Head of caudate nucleus (tissue), 42 donors: ENCODE results near the gene ZBTB40.

Experiments used
- DNase-seq, 42 donors: peaks; one replicate each; pipeline versions ENCODE4 v3.0.0 to v3.0.0-alpha.2; 2020 to 2021; ENCODE audit warnings: mixed read lengths in 7 of 42
- intact Hi-C: fragments of 100-400 bp; cut with DNase I; formaldehyde crosslinking; loops from one replicate; pipeline ENCODE4 v1.15.0; 2022

ZBTB40 gene

DNA sequence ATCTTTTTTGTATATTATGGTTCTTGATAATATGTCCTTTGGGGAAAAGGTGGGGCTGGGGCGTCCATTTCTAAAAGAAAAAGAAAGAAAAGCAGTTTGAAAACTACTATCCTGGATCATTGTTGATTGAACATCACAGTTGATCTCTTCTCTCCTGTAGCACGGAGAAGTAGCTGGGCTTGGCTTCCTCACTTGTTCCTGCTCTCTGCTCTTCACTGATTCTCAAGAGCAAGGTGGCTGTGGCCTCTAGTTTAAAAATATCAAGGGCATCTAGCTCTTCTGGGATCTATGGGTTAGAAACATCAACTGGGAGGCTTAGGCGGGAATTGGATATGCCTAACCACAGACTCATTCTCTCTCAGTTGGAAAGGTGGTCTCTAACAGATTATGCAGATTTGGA, 73.6 kb downstream of the ZBTB40 start:
- no peak for DNase-seq
- intact Hi-C loops, result no loop called here

DNA sequence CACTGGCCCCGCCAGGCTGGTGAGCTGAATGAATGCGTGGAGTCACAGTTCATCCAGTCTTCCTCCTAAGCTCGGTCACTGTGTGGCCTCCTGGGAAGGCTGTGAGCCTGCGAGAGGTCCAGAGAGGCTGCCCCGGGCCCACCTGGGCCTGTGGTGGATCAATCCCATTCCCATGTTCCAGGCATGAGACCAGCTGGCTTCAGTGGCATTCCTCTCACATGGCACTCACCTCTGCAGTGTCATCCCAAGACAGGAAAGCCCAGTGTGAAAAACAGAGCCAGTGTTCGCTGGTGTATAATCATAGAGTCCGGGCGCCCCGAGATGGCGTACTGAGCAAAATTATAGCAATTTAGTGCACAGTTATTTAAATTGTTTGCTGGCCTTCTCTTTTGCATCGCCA, 74.0 kb downstream of the ZBTB40 start:
- intact Hi-C loops, result no loop called here
- DNase-seq, result no peak

DNA sequence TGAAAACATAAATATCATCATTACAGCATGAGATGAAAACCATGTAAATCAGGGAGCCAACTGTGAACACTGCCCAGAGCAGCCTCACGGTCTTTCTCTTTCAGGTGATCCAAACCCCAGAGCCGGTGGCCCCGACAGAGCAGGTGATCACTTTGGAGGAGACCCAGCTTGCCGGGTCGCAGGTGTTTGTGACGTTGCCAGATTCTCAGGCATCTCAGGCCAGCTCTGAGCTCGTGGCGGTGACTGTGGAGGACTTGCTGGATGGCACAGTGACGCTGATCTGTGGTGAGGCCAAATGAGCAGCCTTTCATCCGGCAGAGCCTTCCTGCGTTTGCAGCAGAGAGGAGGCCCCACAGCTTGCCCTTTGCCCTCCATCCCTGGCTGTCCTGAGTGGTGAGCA, 74.4 kb downstream of the ZBTB40 start:
- DNase-seq, result peak in 1 of 42 donors; percentile 42
- intact Hi-C loops, result no loop called here

DNA sequence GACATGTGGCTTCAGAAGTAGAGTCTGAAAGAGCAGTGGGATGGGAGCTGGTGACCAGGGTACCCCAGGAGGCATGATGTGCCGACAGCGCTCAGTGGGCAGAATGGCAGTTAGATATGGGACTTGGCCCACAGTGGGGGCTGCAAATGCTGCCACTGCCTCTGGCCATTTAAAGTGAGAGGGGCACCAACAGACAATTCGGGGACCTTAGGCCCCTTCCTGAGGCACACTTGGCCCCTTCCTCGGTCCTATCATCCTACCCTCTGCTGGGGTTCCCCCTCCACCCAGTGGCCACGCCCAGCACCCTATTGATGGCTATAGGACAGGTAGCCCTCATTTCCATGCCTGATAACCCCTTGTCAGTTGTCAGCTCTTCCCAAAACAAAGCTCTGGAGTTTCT, 75.0 kb downstream of the ZBTB40 start:
- DNase-seq, result peak in 2 of 42 donors; percentile 13 to 27
- intact Hi-C loops, result no loop called here

DNA sequence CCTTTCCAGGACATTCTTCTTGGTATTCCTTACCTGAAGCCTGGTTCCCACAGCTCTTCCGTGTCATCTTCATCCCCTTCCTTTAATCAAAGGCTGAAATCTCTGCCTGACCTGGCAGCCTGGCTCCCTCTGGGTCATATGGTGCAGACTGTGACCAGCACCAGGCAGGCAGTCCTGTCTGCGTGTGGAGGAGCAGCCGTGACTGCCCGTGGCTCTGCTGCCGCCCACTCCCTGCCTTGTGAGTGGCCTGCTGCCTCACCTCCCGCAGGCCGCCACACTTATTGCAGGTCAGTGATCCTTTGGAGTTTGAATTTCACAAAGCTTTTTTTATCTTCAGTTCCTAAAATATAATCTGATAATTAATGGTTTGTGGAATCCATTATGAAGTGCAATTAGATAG, 75.5 kb downstream of the ZBTB40 start:
- intact Hi-C loops, result no loop called here
- DNase-seq, result peak in 2 of 42 donors; percentile 28 to 43

DNA sequence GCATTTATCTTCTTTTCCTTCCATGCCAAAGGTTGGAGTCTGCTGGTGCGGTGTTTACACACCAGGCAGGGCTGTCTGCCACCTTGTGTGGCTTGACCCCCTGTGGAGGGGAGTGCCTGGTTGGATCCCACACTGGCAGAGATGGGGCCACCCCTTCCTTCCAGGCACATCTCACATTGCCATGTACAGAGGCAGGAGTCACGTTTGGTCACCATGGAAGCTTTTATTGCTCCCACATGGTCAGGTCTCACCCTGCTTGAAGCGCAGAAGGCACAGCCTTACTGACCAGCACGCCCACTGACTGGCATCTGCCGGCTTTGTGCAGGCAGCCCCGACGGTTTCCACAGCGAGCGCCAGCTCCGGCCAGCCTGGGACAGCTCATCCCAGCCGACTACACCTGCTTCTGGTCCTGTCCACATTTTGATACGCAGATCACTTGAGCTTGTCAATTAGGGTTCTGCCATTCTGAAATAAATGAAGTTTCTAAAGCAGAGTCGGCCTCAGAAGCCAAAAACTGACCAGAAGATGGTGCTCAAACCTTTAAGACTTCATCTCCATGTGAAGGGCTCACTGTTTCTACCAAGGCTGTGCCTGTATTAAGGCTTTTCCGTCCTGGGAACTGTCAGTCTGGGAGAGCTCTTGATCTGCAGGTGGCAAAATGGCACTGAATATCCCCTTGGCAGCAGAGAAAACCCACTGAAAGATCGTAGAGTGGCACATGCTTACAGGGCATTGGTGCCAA, 76.1 kb downstream of the ZBTB40 start:
- peak in 2 of 42 donors; percentile 26 to 37 for DNase-seq
- intact Hi-C loops, result no loop called here

DNA sequence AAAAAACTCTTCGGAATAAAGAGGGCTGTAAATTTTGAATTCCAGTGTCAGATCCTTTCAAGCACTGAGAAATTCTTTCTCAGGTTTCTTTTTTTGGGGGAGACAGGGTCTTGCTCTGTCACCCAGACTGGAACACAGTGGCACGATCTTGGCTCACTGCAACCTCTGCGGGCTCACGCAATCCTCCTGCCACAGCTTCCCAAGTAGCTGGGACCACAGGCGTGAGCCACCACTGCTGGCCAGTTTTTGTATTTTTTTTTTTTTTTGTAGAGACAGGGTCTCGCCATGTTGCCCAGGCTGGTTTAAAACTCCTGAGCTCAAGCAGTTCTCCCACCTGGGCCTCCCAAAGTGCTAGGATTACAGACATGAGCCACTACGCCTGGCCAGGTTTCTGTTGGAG, 76.8 kb downstream of the ZBTB40 start:
- intact Hi-C loops, result no loop called here
- peak in 2 of 42 donors; percentile 3 to 28 for DNase-seq

GRCh38 chr1:22529901-22530621, 78.4 kb downstream of the ZBTB40 start:
- DNase-seq, result peak in 13 of 42 donors; percentile 10 to 60 (median 28)
- intact Hi-C loops, result no loop called here

- peak in 1 of 42 donors; percentile 1 for DNase-seq
- intact Hi-C loops, result no loop called here
These were observed 79.1 kb downstream of the ZBTB40 start for GRCh38 chr1:22530715-22531114.

DNA sequence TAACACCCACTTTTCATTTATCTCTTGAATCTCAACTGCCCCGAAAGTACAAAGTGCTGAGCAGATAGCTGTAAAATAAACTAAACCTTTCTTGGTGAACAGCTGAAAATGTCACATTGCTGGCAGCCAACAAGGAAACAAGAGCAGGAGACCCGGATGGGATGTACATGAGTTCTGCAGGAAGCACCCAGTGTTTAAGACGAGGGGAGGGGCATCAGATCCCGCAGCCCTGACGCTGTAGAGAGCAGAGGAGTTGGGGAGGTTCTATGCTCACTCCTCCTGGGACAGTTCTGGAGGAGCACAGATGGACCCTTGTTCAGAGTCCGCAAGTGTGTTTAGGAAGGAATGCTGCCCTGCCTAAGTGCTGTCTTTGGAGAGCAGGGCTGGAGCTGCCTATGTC, 79.6 kb downstream of the ZBTB40 start:
- DNase-seq, result peak in 1 of 42 donors; percentile 7
- intact Hi-C loops, result no loop called here

- peak in 5 of 42 donors; percentile 22 to 43 (median 25) for DNase-seq
- intact Hi-C loops, result no loop called here
These were observed 81.7 kb downstream of the ZBTB40 start for GRCh38 chr1:22533244-22533895.

DNA sequence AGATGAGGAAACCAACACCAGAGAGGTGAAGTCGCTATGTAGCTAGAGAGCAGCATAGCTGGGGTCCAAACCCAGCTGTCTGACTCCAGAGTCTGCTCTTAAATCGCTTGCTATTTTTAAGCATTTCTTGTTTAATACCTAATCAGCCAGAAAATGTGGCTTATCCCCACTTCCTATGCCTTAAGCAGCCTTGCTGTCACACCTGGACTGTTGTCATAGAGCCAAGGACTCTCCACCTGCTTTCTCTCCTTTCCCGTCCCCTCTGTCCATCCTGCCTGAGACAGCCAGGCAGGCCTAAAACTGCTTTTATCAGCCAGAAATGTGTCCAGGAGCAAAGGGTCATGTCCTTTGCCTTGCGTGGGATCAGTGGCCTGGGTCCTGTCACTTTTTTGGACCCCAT, 83.3 kb downstream of the ZBTB40 start:
- intact Hi-C loops, result no loop called here
- DNase-seq, result no peak

- DNase-seq, result no peak
- intact Hi-C loops, result no loop called here
These were observed 83.7 kb downstream of the ZBTB40 start for GRCh38 chr1:22535399-22535798.

DNA sequence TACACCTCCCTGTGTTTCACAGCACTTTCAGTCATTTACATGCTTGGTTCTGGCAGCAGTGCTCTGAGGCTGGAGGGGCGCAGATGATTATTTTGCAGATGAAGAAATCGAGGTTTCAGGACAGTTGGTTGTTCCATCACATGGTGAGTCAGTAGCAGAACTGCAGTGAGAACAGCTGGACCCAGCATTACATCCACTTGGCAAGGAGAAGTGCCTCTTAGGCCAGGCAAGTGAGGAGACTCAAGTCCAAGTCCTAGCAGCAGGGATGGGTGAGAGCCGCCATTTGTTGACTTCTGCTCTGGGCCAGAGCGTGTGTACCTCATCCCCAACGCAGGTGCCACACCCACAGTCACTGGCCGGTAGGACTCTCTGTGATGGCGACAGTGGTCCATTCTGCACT, 84.9 kb downstream of the ZBTB40 start:
- DNase-seq, result no peak
- intact Hi-C loops, result no loop called here

- intact Hi-C loops, result no loop called here
- peak in 24 of 42 donors; percentile 11 to 73 (median 32) for DNase-seq
These were observed 85.9 kb downstream of the ZBTB40 start for GRCh38 chr1:22537441-22538139.

DNA sequence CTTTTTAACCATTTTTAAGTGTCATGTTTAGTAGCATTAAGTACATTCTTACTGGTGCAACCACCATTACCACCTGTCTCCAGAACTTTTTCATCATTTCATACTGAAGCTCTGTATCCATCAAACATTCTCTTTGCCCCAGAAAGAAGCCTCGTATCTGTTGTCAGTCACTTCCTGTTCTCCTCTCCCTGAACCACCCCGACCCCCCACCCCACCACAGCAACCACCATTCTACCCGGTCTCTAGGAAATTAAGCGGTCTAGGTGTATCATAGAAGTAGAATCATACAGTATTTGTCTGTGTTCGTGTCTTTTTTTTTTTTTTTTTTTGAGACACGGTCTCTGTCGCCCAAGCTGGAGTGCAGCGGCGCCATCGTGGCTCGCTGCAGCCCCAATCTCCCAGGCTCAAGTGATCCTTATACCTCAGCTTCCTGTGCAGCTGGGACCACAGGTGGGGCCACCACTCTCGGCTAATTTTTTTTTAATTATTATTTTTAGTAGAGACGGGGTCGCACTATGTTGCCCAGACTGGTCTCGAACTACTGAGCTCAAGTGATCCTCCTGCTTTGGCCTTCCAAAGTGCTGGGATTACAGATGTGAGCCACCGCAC, 88.0 kb downstream of the ZBTB40 start:
- intact Hi-C loops, result no loop called here
- DNase-seq, result no peak

DNA sequence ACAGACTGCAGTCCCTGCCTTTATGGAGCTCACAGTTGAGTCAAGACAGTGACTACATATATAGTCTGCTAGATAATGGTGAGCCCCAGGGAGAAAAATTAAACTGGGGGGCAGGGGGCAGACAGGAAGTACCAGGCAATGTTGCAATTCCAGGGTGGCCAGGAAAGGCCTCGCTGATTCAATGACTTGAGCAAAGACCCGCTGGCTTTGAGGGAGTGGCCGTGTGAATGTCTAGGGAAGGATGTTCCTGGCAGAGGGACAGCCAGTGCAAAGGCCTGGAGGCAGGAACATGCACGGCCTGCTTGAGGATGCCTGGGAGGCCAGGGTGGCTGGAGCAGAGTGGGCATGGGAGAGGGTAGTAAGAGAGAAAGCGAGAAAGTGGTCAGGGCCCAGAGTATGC, 88.7 kb downstream of the ZBTB40 start:
- intact Hi-C loops, result no loop called here
- DNase-seq, result no peak

DNA sequence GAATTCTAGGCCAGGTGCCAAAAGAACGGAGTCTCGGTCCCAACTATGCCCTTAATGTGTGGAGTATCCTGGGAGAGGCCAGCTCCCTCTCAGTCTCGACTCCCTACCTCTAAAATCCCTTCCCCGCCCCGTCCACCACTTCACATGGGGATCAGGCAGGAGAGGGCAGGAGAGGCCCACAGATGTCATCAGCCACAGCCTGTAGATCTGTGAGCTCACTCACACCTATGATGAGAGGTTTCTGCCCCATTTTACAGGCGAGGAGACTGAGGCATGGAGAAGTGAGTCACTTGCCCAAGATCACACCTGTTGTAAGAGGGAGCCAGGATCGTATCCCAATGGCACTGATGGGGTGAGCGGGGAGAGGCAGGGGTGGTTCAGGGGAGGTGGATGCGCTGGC, 91.2 kb downstream of the ZBTB40 start:
- intact Hi-C loops, result no loop called here
- DNase-seq, result no peak

- intact Hi-C loops, result no loop called here
- DNase-seq, result no peak
These were observed 92.0 kb downstream of the ZBTB40 start for GRCh38 chr1:22543679-22544078.
